Immature natural killer cell (primary cell): ENCODE results near the gene TMCC1. TPM values are rescaled to one million over a fixed set of nuclear protein-coding genes. Genes with fewer than 3 reads are reported as not detected.
"Not testable (repeated sequence)": the region's sequence is repeated elsewhere in the genome, so short reads cannot be mapped to it uniquely, and the experiment has no call there.

Experiments
- DNase-seq, 3 donors: peaks; one replicate each; pipeline ENCODE4 v3.0.0; 2022; ENCODE audit warnings: mixed read lengths in 1 of 3
- H3K27ac Mint-ChIP-seq, 6 donors: one replicate each; pipeline ENCODE4 v1.8.0; 2020; ENCODE audit warnings: mixed read lengths in 6 of 6, mild to moderate bottlenecking in 5 of 6, inconsistent platforms in 4 of 6, moderate library complexity in 3 of 6
- H3K27me3 Mint-ChIP-seq, 3 donors: one replicate each; pipeline ENCODE4 v1.8.0; 2020 to 2021; ENCODE audit warnings: low read depth in 3 of 3, mild to moderate bottlenecking in 3 of 3, mixed read lengths in 3 of 3, moderate library complexity in 3 of 3, inconsistent platforms in 1 of 3
- H3K36me3 Mint-ChIP-seq, 3 donors: one replicate each; pipeline ENCODE4 v1.8.0; 2020; ENCODE audit warnings: mixed read lengths in 3 of 3, inconsistent platforms in 2 of 3, mild to moderate bottlenecking in 2 of 3
- H3K4me1 Mint-ChIP-seq, 2 donors: one replicate each; pipeline ENCODE4 v1.8.0; 2020; ENCODE audit warnings: inconsistent platforms in 2 of 2, mild to moderate bottlenecking in 2 of 2, mixed read lengths in 2 of 2, moderate library complexity in 1 of 2
- H3K4me3 Mint-ChIP-seq, 5 donors: one replicate each; pipeline ENCODE4 v1.8.0; 2020; ENCODE audit warnings: mild to moderate bottlenecking in 5 of 5, mixed read lengths in 5 of 5, inconsistent platforms in 3 of 5, moderate library complexity in 3 of 5
- H3K9me3 Mint-ChIP-seq, 6 donors: one replicate each; pipeline ENCODE4 v1.8.0; 2020; ENCODE audit warnings: mild to moderate bottlenecking in 6 of 6, mixed read lengths in 6 of 6, inconsistent platforms in 4 of 6, moderate library complexity in 3 of 6
- polyA plus RNA-seq, 3 donors: library from polyadenylated mRNA; unstranded; fragments of 300-500 nt; fragmentation: Illumina TruSeq; gene quantifications; one replicate each; pipeline ENCODE4 v1.2.3, GENCODE V29; 2021

The TMCC1 gene
- polyA plus RNA-seq, 3 donors from 2014 or later, result 1.7 to 5.6 (median 2.2) TPM

- Mint-ChIP-seq H3K36me3 (no peaks in the 10 kb centered on the region), H3K4me1 (peaks cover 9 to 14% of the 10 kb centered on the region in 2 donors), H3K9me3 (no peaks in the 10 kb centered on the region), H3K4me3 (no peak overlapping the region), H3K27me3 (peaks cover 0 to 2% (median 2%) of the 10 kb centered on the region in 3 donors), H3K27ac (peak overlapping the region in 1 of 6 donors; percentile 41)
- DNase-seq, result no peak
Observed at GRCh38 chr3:129616713-129617112, 276.8 kb downstream of the TMCC1 start.

- Mint-ChIP-seq H3K9me3 (no peaks in the 10 kb centered on the region), H3K4me3 (no peak overlapping the region), H3K27ac (no peak overlapping the region), H3K4me1 (peaks cover 13 to 17% of the 10 kb centered on the region in 2 donors), H3K27me3 (peaks cover 0 to 2% (median 2%) of the 10 kb centered on the region in 3 donors), H3K36me3 (no peaks in the 10 kb centered on the region)
- DNase-seq, result no peak
Observed at GRCh38 chr3:129616291-129616690, 277.2 kb downstream of the TMCC1 start.

GRCh38 chr3:129615751-129616281 lies 277.7 kb downstream of the TMCC1 start:
- Mint-ChIP-seq H3K9me3 (no peaks in the 10 kb centered on the region), H3K36me3 (no peaks in the 10 kb centered on the region), H3K4me3 (no peak overlapping the region), H3K27me3 (peaks cover 0 to 2% (median 2%) of the 10 kb centered on the region in 3 donors), H3K4me1 (peaks cover 18 to 21% of the 10 kb centered on the region in 2 donors), H3K27ac (no peak overlapping the region)
- no peak for DNase-seq

- peaks cover 0 to 2% (median 2%) of the 10 kb centered on the region in 3 donors for H3K27me3 Mint-ChIP-seq
- H3K36me3 Mint-ChIP-seq, result no peaks in the 10 kb centered on the region
- H3K27ac Mint-ChIP-seq, result no peak overlapping the region
- peaks cover 18 to 23% of the 10 kb centered on the region in 2 donors for H3K4me1 Mint-ChIP-seq
- H3K4me3 Mint-ChIP-seq, result no peak overlapping the region
- H3K9me3 Mint-ChIP-seq, result no peaks in the 10 kb centered on the region
- DNase-seq, result no peak
Observed at GRCh38 chr3:129614927-129615363, 278.6 kb downstream of the TMCC1 start.

GRCh38 chr3:129614435-129614834 lies 279.1 kb downstream of the TMCC1 start:
- Mint-ChIP-seq H3K4me1 (peaks cover 21 to 23% of the 10 kb centered on the region in 2 donors), H3K4me3 (no peak overlapping the region), H3K27ac (no peak overlapping the region), H3K27me3 (peaks cover 0 to 2% (median 2%) of the 10 kb centered on the region in 3 donors), H3K36me3 (no peaks in the 10 kb centered on the region), H3K9me3 (no peaks in the 10 kb centered on the region)
- no peak for DNase-seq

- Mint-ChIP-seq H3K4me1 (peaks cover 24 to 27% of the 10 kb centered on the region in 2 donors), H3K9me3 (no peaks in the 10 kb centered on the region), H3K36me3 (no peaks in the 10 kb centered on the region), H3K27me3 (peaks cover 2% of the 10 kb centered on the region in 3 donors), H3K4me3 (no peak overlapping the region), H3K27ac (no peak overlapping the region)
- no peak for DNase-seq
Observed at GRCh38 chr3:129613367-129613740, 280.2 kb downstream of the TMCC1 start.

- Mint-ChIP-seq H3K27ac (no peak overlapping the region), H3K9me3 (no peaks in the 10 kb centered on the region), H3K4me3 (no peak overlapping the region)
Observed at GRCh38 chr3:129612534-129613366, 280.8 kb downstream of the TMCC1 start.

GRCh38 chr3:129611812-129612533 lies 281.5 kb downstream of the TMCC1 start:
- Mint-ChIP-seq H3K4me3 (no peak overlapping the region), H3K4me1 (peaks cover 31 to 38% of the 10 kb centered on the region in 2 donors), H3K9me3 (no peaks in the 10 kb centered on the region), H3K27ac (peak overlapping the region in 1 of 6 donors; percentile 80), H3K36me3 (no peaks in the 10 kb centered on the region), H3K27me3 (peaks cover 2 to 5% (median 2%) of the 10 kb centered on the region in 3 donors)
- no peak for DNase-seq

More at GRCh38 chr3:129612534-129613366, 280.8 kb downstream of the TMCC1 start:
- Mint-ChIP-seq H3K4me1 (peaks cover 26 to 30% of the 10 kb centered on the region in 2 donors), H3K36me3 (no peaks in the 10 kb centered on the region), H3K27me3 (peaks cover 2% of the 10 kb centered on the region in 3 donors)
- no peak for DNase-seq

- H3K9me3 Mint-ChIP-seq, result no peaks in the 10 kb centered on the region
- peak overlapping the region in 4 of 6 donors; percentile 18 to 80 (median 64) for H3K27ac Mint-ChIP-seq
- peak overlapping the region in 1 of 5 donors; percentile 39 for H3K4me3 Mint-ChIP-seq
- no peak for DNase-seq
- H3K27me3 Mint-ChIP-seq, result peaks cover 0 to 6% (median 2%) of the 10 kb centered on the region in 3 donors
- peaks cover 32 to 38% of the 10 kb centered on the region in 2 donors for H3K4me1 Mint-ChIP-seq
- no peaks in the 10 kb centered on the region for H3K36me3 Mint-ChIP-seq
Observed at GRCh38 chr3:129611446-129611800, 282.1 kb downstream of the TMCC1 start.

- peaks cover 32 to 38% of the 10 kb centered on the region in 2 donors for H3K4me1 Mint-ChIP-seq
- H3K27me3 Mint-ChIP-seq, H3K9me3 Mint-ChIP-seq, H3K36me3 Mint-ChIP-seq: not testable (repeated sequence)
- peak in 2 of 3 donors; percentile 29 to 33 for DNase-seq
- peak overlapping the region in 5 of 6 donors; percentile 18 to 80 (median 62) for H3K27ac Mint-ChIP-seq
- H3K4me3 Mint-ChIP-seq, result peak overlapping the region in 2 of 5 donors; percentile 39 to 40
Observed at GRCh38 chr3:129610794-129611445, 282.6 kb downstream of the TMCC1 start.

GRCh38 chr3:129610276-129610675 lies 283.2 kb downstream of the TMCC1 start:
- DNase-seq, result no peak
- Mint-ChIP-seq H3K4me1 (peaks cover 35 to 43% of the 10 kb centered on the region in 2 donors), H3K9me3 (no peaks in the 10 kb centered on the region), H3K27ac (no peak overlapping the region), H3K27me3 (peaks cover 0 to 8% (median 4%) of the 10 kb centered on the region in 3 donors), H3K36me3 (no peaks in the 10 kb centered on the region), H3K4me3 (no peak overlapping the region)

- peaks cover 36 to 45% of the 10 kb centered on the region in 2 donors for H3K4me1 Mint-ChIP-seq
- H3K4me3 Mint-ChIP-seq, result no peak overlapping the region
- H3K27ac Mint-ChIP-seq, result no peak overlapping the region
- no peaks in the 10 kb centered on the region for H3K9me3 Mint-ChIP-seq
- no peak for DNase-seq
- H3K27me3 Mint-ChIP-seq, result peaks cover under 1 to 8% (median 4%) of the 10 kb centered on the region in 3 donors
- peaks cover 0 to under 1% (median 0%) of the 10 kb centered on the region in 3 donors for H3K36me3 Mint-ChIP-seq
Observed at GRCh38 chr3:129609591-129610182, 283.8 kb downstream of the TMCC1 start.
